H7 (cell line): Measurements from ENCODE around the gene GH2. TPM values are rescaled to one million over a fixed set of nuclear protein-coding genes. Genes with fewer than 3 reads are reported as not detected.
"Not testable (repeated sequence)": the region's sequence is repeated elsewhere in the genome, so short reads cannot be mapped to it uniquely, and the experiment has no call there.

Source experiments
- DNase-seq: peaks from one replicate; pipeline ENCODE4 v3.0.0; 2012
- H3K27me3 ChIP-seq: 2 replicates; pipeline ENCODE4 v1.6.0; 2011; ENCODE audit warnings: mild to moderate bottlenecking, low read length; ENCODE audit not compliant: control insufficient read depth, insufficient read depth
- H3K36me3 ChIP-seq: replicated peaks from 2 replicates; pipeline ENCODE4 v1.5.1; 2011; ENCODE audit warnings: low read length; ENCODE audit not compliant: control insufficient read depth, insufficient read depth
- H3K4me3 ChIP-seq: 2 replicates; pipeline ENCODE4 v1.5.1; 2011; ENCODE audit warnings: low read depth, mild to moderate bottlenecking, control low read depth, low read length, moderate library complexity; ENCODE audit not compliant: insufficient read depth
- total RNA-seq: library from RNA; depleted of rRNA; stranded (reverse); fragments of >200 nt; shearing (Covaris generic); gene quantifications from 2 replicates; pipeline ENCODE4 v1.2.3, GENCODE V29; 2014

The GH2 gene
- total RNA-seq, 1 experiment from 2014 or later: not detected

- peak overlapping the region; percentile 24; the same call in 1 of the 2 replicates for H3K4me3 ChIP-seq
- no peaks in the 10 kb centered on the region for H3K27me3 ChIP-seq
- H3K36me3 ChIP-seq: no peaks in the 10 kb centered on the region
- DNase-seq: peak; percentile 82
Measured at GRCh38 chr17:63918305-63918704, 36.6 kb upstream of the GH2 start.

- Histone ChIP-seq H3K4me3 (peak overlapping the region; percentile 24; the same call in 1 of the 2 replicates), H3K36me3 (no peaks in the 10 kb centered on the region)
- peak; percentile 50 for DNase-seq
Measured at GRCh38 chr17:63917646-63918045, 35.9 kb upstream of the GH2 start.

GRCh38 chr17:63917206-63917605, 35.5 kb upstream of the GH2 start:
- DNase-seq: peak; percentile 1
- not testable (repeated sequence) for H3K27me3 ChIP-seq, H3K4me3 ChIP-seq, H3K36me3 ChIP-seq

More at GRCh38 chr17:63917646-63918045, 35.9 kb upstream of the GH2 start:
- H3K27me3 ChIP-seq: no peaks in the 10 kb centered on the region

- Histone ChIP-seq H3K27me3 (no peaks in the 10 kb centered on the region), H3K36me3 (no peaks in the 10 kb centered on the region), H3K4me3 (no peak overlapping the region)
- DNase-seq: no peak
Measured at GRCh38 chr17:63916566-63917185, 34.9 kb upstream of the GH2 start.

- not testable (repeated sequence) for H3K36me3 ChIP-seq, H3K4me3 ChIP-seq, DNase-seq, H3K27me3 ChIP-seq
Measured at GRCh38 chr17:63915753-63916152, 34.0 kb upstream of the GH2 start.

- H3K4me3 ChIP-seq: no peak overlapping the region
Measured at GRCh38 chr17:63914471-63914870, 32.7 kb upstream of the GH2 start.

GRCh38 chr17:63911657-63912100, 29.9 kb upstream of the GH2 start:
- H3K4me3 ChIP-seq: no peak overlapping the region
- peaks cover 4% of the 10 kb centered on the region; the same call in 1 of the 2 replicates for H3K27me3 ChIP-seq
- peak; percentile 89 for DNase-seq
- no peaks in the 10 kb centered on the region for H3K36me3 ChIP-seq

More at GRCh38 chr17:63914471-63914870, 32.7 kb upstream of the GH2 start:
- no peak for DNase-seq
- peaks cover 2% of the 10 kb centered on the region; the same call in 1 of the 2 replicates for H3K27me3 ChIP-seq
- H3K36me3 ChIP-seq: no peaks in the 10 kb centered on the region

GRCh38 chr17:63911041-63911635, 29.4 kb upstream of the GH2 start, which contains the start of gene CSHL1:
TSS of gene CSHL1 (minus strand) at chr17:63911258. CDS start at chr17:63911196, 62 bp downstream.
- DNase-seq: no peak
- Histone ChIP-seq H3K27me3 (peaks cover 4% of the 10 kb centered on the region; the same call in 1 of the 2 replicates), H3K4me3 (peak within 1 kb of the TSS; percentile 8; the same call in 1 of the 2 replicates)

GRCh38 chr17:63910096-63910495, 28.4 kb upstream of the GH2 start:
- DNase-seq: no peak
- peaks cover 4% of the 10 kb centered on the region; the same call in 1 of the 2 replicates for H3K27me3 ChIP-seq
- H3K4me3 ChIP-seq: no peak overlapping the region
- H3K36me3 ChIP-seq: no peaks in the 10 kb centered on the region

More at GRCh38 chr17:63911041-63911635, 29.4 kb upstream of the GH2 start, which contains the start of gene CSHL1:
- H3K36me3 ChIP-seq: no peaks in the 10 kb centered on the region

- DNase-seq, H3K4me3 ChIP-seq, H3K27me3 ChIP-seq, H3K36me3 ChIP-seq: not testable (repeated sequence)
Measured at GRCh38 chr17:63909586-63909985, 27.8 kb upstream of the GH2 start.

- H3K27me3 ChIP-seq, H3K36me3 ChIP-seq, H3K4me3 ChIP-seq: not testable (repeated sequence)
- peak; percentile 41 for DNase-seq
Measured at GRCh38 chr17:63907161-63907778, 25.5 kb upstream of the GH2 start.

GRCh38 chr17:63904796-63905195, 23.1 kb upstream of the GH2 start:
- not testable (repeated sequence) for H3K4me3 ChIP-seq, H3K27me3 ChIP-seq, H3K36me3 ChIP-seq, DNase-seq

- not testable (repeated sequence) for DNase-seq, H3K4me3 ChIP-seq, H3K27me3 ChIP-seq, H3K36me3 ChIP-seq
Measured at GRCh38 chr17:63903787-63904201, 22.1 kb upstream of the GH2 start.

- H3K36me3 ChIP-seq, H3K27me3 ChIP-seq, H3K4me3 ChIP-seq, DNase-seq: not testable (repeated sequence)
Measured at GRCh38 chr17:63901971-63902370, 20.2 kb upstream of the GH2 start.
